Uterus (tissue), 4 donors: ENCODE measurements around the gene LY6G6D. TPM values are rescaled to one million over a fixed set of nuclear protein-coding genes. Genes with fewer than 3 reads are reported as not detected.

Experiments used
- DNase-seq, 2 donors: peaks; one replicate each; pipeline ENCODE4 v3.0.0-alpha.2; 2019 to 2020
- H3K27ac ChIP-seq, 2 donors: fragments of 200-600 bp; sonication (generic); 1 replicate in 1 of 2; 2 replicates in 1 of 2; pipeline ENCODE4 v1.5.1; 2016 to 2018
- H3K27me3 ChIP-seq, 2 donors: fragments of 200-600 bp; sonication (generic); one replicate each; pipeline ENCODE4 v1.5.1; 2018 to 2019; ENCODE audit warnings: control low read depth in 1 of 2
- H3K36me3 ChIP-seq, 2 donors: fragments of 200-600 bp; sonication (generic); one replicate each; pipeline ENCODE4 v1.5.1; 2019; ENCODE audit warnings: control low read depth in 1 of 2
- H3K4me1 ChIP-seq, 2 donors: fragments of 200-600 bp; sonication (generic); one replicate each; pipeline ENCODE4 v1.5.1; 2018 to 2019; ENCODE audit warnings: control low read depth in 1 of 2
- H3K4me3 ChIP-seq, 2 donors: fragments of 200-600 bp; sonication (generic); 1 replicate in 1 of 2; 2 replicates in 1 of 2; pipeline ENCODE4 v1.5.1; 2018 to 2019; ENCODE audit warnings: mild to moderate bottlenecking in 1 of 2
- H3K9me3 ChIP-seq, 2 donors: fragments of 200-600 bp; sonication (generic); one replicate each; pipeline ENCODE4 v1.5.1; 2019; ENCODE audit warnings: control low read depth in 1 of 2
- CTCF ChIP-seq, 4 experiments: fragments of 200-600 bp in 2 of 4; fragments of 450-650 bp in 2 of 4; sonication (generic) in 2 of 4; IDR thresholded peaks; one replicate each; pipeline ENCODE4 v1.5.1; 2016 to 2019; ENCODE audit warnings: antibody characterized with exemption in 4 of 4, mild to moderate bottlenecking in 2 of 4, moderate library complexity in 1 of 4
- POLR2A ChIP-seq, 2 donors: fragments of 450-650 bp; IDR thresholded peaks; one replicate each; pipeline ENCODE4 v1.6.1; 2016; ENCODE audit warnings: antibody characterized with exemption in 2 of 2, mild to moderate bottlenecking in 1 of 2, moderate library complexity in 1 of 2
- intact Hi-C: fragments of 100-400 bp; cut with DNase I; formaldehyde crosslinking; loops from one replicate; pipeline ENCODE4 v1.15.1; 2023; ENCODE audit warnings: low total_unique reads
- total RNA-seq, 4 donors: library from RNA; depleted of rRNA in 3 of 4; stranded (reverse); fragments of >200 nt in 3 of 4; gene quantifications; one replicate each; pipeline versions ENCODE4 v1.1.0 to v1.2.4, GENCODE V29; 2014 to 2023
- donor health status: DM: yes; HTN: yes; CAD: no.

Gene LY6G6D
- total RNA-seq, 4 donors from 2014 or later = 2.0 TPM; not detected in 3

DNA sequence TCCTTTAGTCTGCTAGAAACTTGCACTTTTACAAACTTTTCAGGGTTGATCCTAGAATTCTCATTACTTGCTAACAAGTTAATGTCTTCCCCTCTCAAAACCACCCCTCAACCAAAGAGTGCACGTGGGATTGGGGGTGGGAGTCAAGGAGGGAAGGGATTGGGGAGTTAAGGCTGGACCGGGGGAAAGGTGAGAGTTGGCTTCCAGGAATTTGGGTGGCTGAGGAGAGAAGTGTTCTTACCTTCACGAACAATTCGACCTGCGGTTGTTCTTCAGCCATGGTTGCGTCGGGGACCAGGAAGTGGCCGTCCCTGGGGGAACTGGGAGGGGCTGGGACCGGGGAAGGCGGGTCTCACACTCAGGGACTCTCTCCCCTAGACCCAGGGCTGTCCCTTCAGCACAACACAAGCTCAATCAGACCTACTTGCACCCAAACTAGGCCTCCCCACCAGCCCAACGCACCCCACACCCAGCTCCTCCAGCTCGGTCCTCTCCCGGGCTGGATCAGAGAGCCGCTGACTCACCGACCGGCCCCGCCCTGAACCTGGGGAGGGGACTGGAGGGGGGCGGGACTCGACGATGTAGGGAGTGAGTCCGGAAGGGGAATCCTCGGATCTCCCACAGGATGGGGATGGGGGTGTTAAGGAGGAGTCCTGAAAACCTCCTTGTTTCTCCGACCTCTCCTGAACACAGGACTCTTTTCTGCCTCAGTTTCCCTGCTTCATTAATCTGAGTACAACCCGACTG lies 21.0 kb downstream of the LY6G6D start, which contains the start of gene CLIC1:
CLIC1 (minus strand) TSS at position 510 of the 747 bp plus-strand sequence; CDS start at position 280, 230 bp downstream.
- TF ChIP-seq POLR2A (IDR thresholded peaks at IDR 0.05) (peak; percentile 94 to 96), CTCF (IDR thresholded peaks at IDR 0.05) (peak in 1 of 4 experiments; percentile 11)
- no peaks in the 10 kb centered on the region for H3K9me3 ChIP-seq
- no peaks in the 10 kb centered on the region for H3K36me3 ChIP-seq
- DNase-seq = peak; percentile 90 to 93
- peak within 1 kb of the TSS; percentile 86 to 95 for H3K27ac ChIP-seq
- intact Hi-C loops = loop anchor here (10.0 kb wide), 1 partner anchor 59 kb away; the partner anchor contains the start of gene VARS1
- H3K4me1 ChIP-seq = peaks cover 0 to 29% of the 10 kb centered on the region in 2 donors
- H3K27me3 ChIP-seq = no peaks in the 10 kb centered on the region
- peak within 1 kb of the TSS; percentile 61 to 63 for H3K4me3 ChIP-seq

GRCh38 chr6:31736768-31737314 lies 21.7 kb downstream of the LY6G6D start:
- intact Hi-C loops = loop anchor here (10.0 kb wide), 1 partner anchor 58 kb away; the partner anchor contains the start of gene VARS1
- H3K4me1 ChIP-seq = peaks cover 0 to 29% of the 10 kb centered on the region in 2 donors
- TF ChIP-seq POLR2A (IDR thresholded peaks at IDR 0.05) (no peak), CTCF (IDR thresholded peaks at IDR 0.05) (no peak)
- H3K4me3 ChIP-seq = peak overlapping the region; percentile 61 to 63
- peak in 1 of 2 donors; percentile 43 for DNase-seq
- peak overlapping the region; percentile 86 to 95 for H3K27ac ChIP-seq
- H3K27me3 ChIP-seq = no peaks in the 10 kb centered on the region
- H3K36me3 ChIP-seq = no peaks in the 10 kb centered on the region
- no peaks in the 10 kb centered on the region for H3K9me3 ChIP-seq

DNA sequence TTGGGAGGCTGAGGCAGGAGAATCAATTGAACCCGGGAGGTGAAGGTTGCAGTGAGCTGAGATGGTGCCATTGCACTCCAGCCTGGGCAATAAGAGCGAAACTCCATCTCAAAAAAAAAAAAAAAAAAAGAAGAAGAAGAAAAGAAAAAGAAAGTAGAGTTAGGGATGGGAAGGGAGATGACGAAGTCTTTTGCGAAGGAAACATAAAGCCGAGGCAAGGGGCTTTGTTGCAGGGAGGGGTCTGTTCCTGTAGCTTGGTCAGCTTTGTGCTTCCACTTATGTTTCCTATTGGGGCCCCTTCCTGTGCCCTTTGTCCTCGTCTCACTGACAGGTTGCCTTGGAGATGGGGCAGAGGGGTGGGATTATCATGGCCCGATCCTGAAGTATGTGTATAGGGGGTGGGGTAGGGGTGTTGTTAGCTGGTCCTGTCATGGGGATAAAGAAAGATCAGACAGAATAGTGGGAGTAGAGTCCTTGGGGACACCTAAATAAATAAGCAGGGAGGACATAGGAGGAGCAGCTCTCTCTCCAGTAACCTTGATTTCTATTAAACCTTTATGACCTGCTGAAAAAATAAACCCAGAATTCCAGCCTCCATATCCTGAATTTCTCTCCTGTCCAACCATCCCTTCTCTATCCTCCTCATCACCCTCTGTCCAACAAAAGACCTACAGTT lies 22.3 kb downstream of the LY6G6D start:
- Histone ChIP-seq H3K27ac (peak overlapping the region; percentile 86 to 95), H3K9me3 (no peaks in the 10 kb centered on the region), H3K4me3 (no peak overlapping the region), H3K4me1 (peaks cover 0 to 29% of the 10 kb centered on the region in 2 donors), H3K27me3 (no peaks in the 10 kb centered on the region), H3K36me3 (no peaks in the 10 kb centered on the region)
- TF ChIP-seq POLR2A (IDR thresholded peaks at IDR 0.05) (no peak), CTCF (IDR thresholded peaks at IDR 0.05) (no peak)
- DNase-seq = no peak
- intact Hi-C loops = loop anchor here (10.0 kb wide), 1 partner anchor 57 kb away; the partner anchor contains the start of gene VARS1

- no peaks in the 10 kb centered on the region for H3K9me3 ChIP-seq
- TF ChIP-seq CTCF (IDR thresholded peaks at IDR 0.05) (no peak), POLR2A (IDR thresholded peaks at IDR 0.05) (peak; percentile 19 to 40)
- peak overlapping the region; percentile 86 to 95 for H3K27ac ChIP-seq
- H3K27me3 ChIP-seq = no peaks in the 10 kb centered on the region
- intact Hi-C loops = loop anchor here (10.0 kb wide), 1 partner anchor 57 kb away; the partner anchor contains the start of gene VARS1
- no peaks in the 10 kb centered on the region for H3K36me3 ChIP-seq
- no peak overlapping the region for H3K4me3 ChIP-seq
- DNase-seq = peak in 1 of 2 donors; percentile 52
- H3K4me1 ChIP-seq = peaks cover 0 to 29% of the 10 kb centered on the region in 2 donors
Measured at GRCh38 chr6:31737991-31738979, 23.1 kb downstream of the LY6G6D start.
